HL-60 (cell line): Measurements from ENCODE around the gene LRFN2.

Experiments used
- DNase-seq, 2 experiments: peaks; one replicate each; pipeline ENCODE4 v3.0.0-alpha.2; 2010 to 2020; ENCODE audit warnings: low read depth in 1 of 2, low spot score in 1 of 2
- H3K27ac ChIP-seq: fragments of 250-450 bp; sonication (Bioruptor Pico); replicated peaks from 2 replicates; pipeline ENCODE4 v1.5.1; 2020; ENCODE audit warnings: mild to moderate bottlenecking, moderate library complexity
- H3K27me3 ChIP-seq: fragments of 250-450 bp; sonication (Bioruptor Pico); 2 replicates; pipeline ENCODE4 v1.5.1; 2021; ENCODE audit warnings: mild to moderate bottlenecking, moderate library complexity; ENCODE audit not compliant: insufficient read depth, poor library complexity, severe bottlenecking
- H3K4me3 ChIP-seq: replicated peaks from 2 replicates; pipeline ENCODE4 v1.5.1; 2011; ENCODE audit warnings: mild to moderate bottlenecking, control low read depth, low read length; ENCODE audit not compliant: insufficient read depth
- CTCF ChIP-seq: IDR thresholded peaks from one replicate; pipeline ENCODE4 v1.5.1; 2011; ENCODE audit warnings: low read length, control low read depth, inconsistent platforms; ENCODE audit not compliant: insufficient read depth
- GABPA ChIP-seq: IDR thresholded peaks from 2 replicates; pipeline ENCODE4 v1.6.1; 2012; ENCODE audit warnings: low read depth
- POLR2AphosphoS5 ChIP-seq: IDR thresholded peaks from 2 replicates; pipeline ENCODE4 v1.6.1; 2012; ENCODE audit warnings: low read depth
- SPI1 ChIP-seq: IDR thresholded peaks from 2 replicates; pipeline ENCODE4 v1.6.1; 2012; ENCODE audit warnings: low read depth, mild to moderate bottlenecking, borderline replicate concordance
- TF ChIP-seq, protein P1 (sequence below): IDR thresholded peaks from 2 replicates; pipeline ENCODE4 v1.6.1; 2012; ENCODE audit warnings: low read depth; ENCODE audit not compliant: insufficient replicate concordance

LRFN2 gene

GRCh38 chr6:40457261-40457660 is 129.9 kb downstream of the LRFN2 start:
- DNase-seq, result no peak

GRCh38 chr6:40456390-40457013 is 130.7 kb downstream of the LRFN2 start:
- H3K4me3 ChIP-seq, result no peak overlapping the region
- DNase-seq, result no peak
- TF ChIP-seq SPI1 (no peak), POLR2AphosphoS5 (no peak), GABPA (no peak), CTCF (no peak)
- TF ChIP-seq, protein P1, sequence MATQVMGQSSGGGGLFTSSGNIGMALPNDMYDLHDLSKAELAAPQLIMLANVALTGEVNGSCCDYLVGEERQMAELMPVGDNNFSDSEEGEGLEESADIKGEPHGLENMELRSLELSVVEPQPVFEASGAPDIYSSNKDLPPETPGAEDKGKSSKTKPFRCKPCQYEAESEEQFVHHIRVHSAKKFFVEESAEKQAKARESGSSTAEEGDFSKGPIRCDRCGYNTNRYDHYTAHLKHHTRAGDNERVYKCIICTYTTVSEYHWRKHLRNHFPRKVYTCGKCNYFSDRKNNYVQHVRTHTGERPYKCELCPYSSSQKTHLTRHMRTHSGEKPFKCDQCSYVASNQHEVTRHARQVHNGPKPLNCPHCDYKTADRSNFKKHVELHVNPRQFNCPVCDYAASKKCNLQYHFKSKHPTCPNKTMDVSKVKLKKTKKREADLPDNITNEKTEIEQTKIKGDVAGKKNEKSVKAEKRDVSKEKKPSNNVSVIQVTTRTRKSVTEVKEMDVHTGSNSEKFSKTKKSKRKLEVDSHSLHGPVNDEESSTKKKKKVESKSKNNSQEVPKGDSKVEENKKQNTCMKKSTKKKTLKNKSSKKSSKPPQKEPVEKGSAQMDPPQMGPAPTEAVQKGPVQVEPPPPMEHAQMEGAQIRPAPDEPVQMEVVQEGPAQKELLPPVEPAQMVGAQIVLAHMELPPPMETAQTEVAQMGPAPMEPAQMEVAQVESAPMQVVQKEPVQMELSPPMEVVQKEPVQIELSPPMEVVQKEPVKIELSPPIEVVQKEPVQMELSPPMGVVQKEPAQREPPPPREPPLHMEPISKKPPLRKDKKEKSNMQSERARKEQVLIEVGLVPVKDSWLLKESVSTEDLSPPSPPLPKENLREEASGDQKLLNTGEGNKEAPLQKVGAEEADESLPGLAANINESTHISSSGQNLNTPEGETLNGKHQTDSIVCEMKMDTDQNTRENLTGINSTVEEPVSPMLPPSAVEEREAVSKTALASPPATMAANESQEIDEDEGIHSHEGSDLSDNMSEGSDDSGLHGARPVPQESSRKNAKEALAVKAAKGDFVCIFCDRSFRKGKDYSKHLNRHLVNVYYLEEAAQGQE, result no peak
- H3K27ac ChIP-seq, result no peak overlapping the region
- H3K27me3 ChIP-seq, result no peaks in the 10 kb centered on the region

More at GRCh38 chr6:40457261-40457660, 129.9 kb downstream of the LRFN2 start:
- Histone ChIP-seq H3K27me3 (no peaks in the 10 kb centered on the region), H3K4me3 (no peak overlapping the region), H3K27ac (no peak overlapping the region)
- TF ChIP-seq, protein P1, result no peak
- TF ChIP-seq SPI1, result no peak
- TF ChIP-seq GABPA, result no peak
- no peak for TF ChIP-seq POLR2AphosphoS5
- TF ChIP-seq CTCF, result no peak

GRCh38 chr6:40455686-40456389 is 131.3 kb downstream of the LRFN2 start:
- Histone ChIP-seq H3K27me3 (no peaks in the 10 kb centered on the region), H3K27ac (no peak overlapping the region), H3K4me3 (no peak overlapping the region)
- TF ChIP-seq GABPA (no peak), SPI1 (no peak), POLR2AphosphoS5 (no peak), CTCF (no peak)
- TF ChIP-seq, protein P1, result no peak
- DNase-seq, result no peak
